HT-29 (cell line): Measurements from ENCODE around the gene CRCP. TPM values are rescaled to one million over a fixed set of nuclear protein-coding genes. Genes with fewer than 3 reads are reported as not detected.

Source experiments
- DNase-seq: peaks from one replicate; pipeline ENCODE4 v3.0.0-alpha.2; 2015; ENCODE audit warnings: low spot score
- total RNA-seq: library from RNA; depleted of rRNA; stranded (reverse); fragments of >200 nt; shearing (Covaris generic); gene quantifications from 2 replicates; pipeline ENCODE4 v1.2.3, GENCODE V29; 2014; rRNA removed

Gene CRCP
- total RNA-seq, 1 experiment from 2014 or later, result 38.0 TPM

GRCh38 chr7:66187905-66188304, 73.3 kb downstream of the CRCP start:
- DNase-seq, result no peak

- no peak for DNase-seq
These were observed 74.0 kb downstream of the CRCP start for GRCh38 chr7:66188645-66189044.

GRCh38 chr7:66189695-66190503, 75.3 kb downstream of the CRCP start:
- DNase-seq, result no peak

GRCh38 chr7:66190504-66190857, 75.8 kb downstream of the CRCP start:
- no peak for DNase-seq

GRCh38 chr7:66193146-66193725, 78.6 kb downstream of the CRCP start:
- no peak for DNase-seq

- DNase-seq, result no peak
These were observed 83.8 kb downstream of the CRCP start for GRCh38 chr7:66198469-66198868.

- no peak for DNase-seq
These were observed 84.3 kb downstream of the CRCP start for GRCh38 chr7:66198956-66199355.

GRCh38 chr7:66202441-66202840, 87.8 kb downstream of the CRCP start:
- DNase-seq, result no peak

Other genes with a start within 250 kb of the CRCP start
- gene VKORC1L1, start 241.8 kb upstream of the CRCP start, total RNA-seq, result 12.0 and 13.3 TPM in 2 replicates
- 67.0 and 84.3 TPM in 2 replicates for gene GUSB, start 132.6 kb upstream of the CRCP start, total RNA-seq
- gene ASL, start 39.0 kb upstream of the CRCP start, total RNA-seq, result 173 TPM in 2 replicates
- 0.41 and 1.0 TPM in 2 replicates for gene TPST1, start 90.5 kb downstream of the CRCP start, total RNA-seq